HG02642 (cell line): ENCODE results near the gene ACBD3.
A peak's percentile ranks its signal among the peaks of the same experiment; 100 is the strongest.

Source experiments
- ATAC-seq: cut with Tn5 transposase; IDR thresholded peaks from one replicate; pipeline ENCODE4 v1.9.1; 2021; ENCODE audit warnings: mild to moderate bottlenecking; ENCODE audit not compliant: unreplicated experiment, poor library complexity

The ACBD3 gene

DNA sequence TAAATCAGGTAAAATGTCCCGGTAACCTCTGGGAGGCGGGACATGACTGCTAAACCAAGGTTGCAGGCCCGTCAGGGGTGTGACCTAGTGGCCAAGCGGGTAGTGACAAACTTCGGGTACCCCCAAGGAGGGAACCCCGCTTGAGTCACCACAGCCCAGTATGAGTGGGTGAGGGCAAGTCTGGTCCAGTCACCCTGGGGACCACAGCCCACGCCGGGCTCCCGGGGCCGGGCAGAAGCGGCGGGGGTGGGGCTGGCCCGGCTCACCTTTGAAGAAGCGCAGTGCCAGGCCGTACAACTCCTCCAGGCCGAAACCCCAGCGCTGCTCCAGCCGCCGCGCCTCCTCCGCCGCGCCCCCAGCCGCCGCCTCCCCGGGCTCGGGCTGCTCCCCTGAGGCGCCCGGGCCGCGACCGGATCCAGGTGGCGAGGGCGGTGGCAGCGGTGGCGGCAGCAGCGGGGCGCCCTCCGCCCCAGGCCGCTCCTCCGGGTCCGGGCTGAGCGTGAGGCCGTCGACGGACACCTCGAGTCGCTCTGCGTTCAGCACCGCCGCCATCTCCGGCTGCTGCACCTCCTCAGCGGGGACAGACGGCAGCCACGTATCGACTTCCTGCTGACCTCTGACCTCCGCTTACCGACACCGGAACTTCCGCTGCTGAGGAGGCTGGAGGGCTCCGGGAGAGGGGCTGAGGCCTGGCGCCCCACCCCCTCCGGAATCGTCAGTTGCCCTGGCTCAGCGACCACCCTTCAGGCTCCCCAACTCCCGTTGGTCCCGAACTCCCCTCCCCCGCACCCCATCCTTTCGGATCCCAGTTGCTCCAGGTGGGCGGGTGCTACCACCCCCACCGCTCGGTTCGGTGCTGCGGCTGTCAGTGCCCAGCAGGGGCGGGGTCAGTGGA is at the start of gene ACBD3:
TSS of gene ACBD3 (minus strand) at position 618 of the 895 bp plus-strand sequence. CDS start at position 552, 66 bp downstream.
- ATAC-seq: peak; percentile 95

- ATAC-seq: no peak
These were observed 47.3 kb upstream of the ACBD3 start for GRCh38 chr1:226233806-226234205.

DNA sequence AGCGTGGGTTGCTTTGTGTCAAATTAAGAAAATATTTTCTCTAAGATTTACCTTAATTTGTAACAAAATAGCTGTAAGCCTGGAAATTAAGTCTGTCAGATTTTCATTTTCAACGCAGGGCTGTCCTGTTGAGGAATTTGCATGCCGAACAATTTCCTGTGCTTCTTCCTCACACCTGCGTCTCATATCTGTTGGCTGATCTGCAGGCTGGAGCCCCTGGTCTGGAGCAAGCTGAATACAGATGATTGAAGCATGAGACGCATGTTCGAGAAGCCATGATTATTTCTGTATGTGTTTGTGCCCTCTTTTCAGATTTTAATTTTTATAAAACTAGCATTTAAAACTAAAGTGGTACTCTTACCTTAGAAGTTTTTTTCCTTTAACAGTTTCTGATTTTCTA is 46.8 kb upstream of the ACBD3 start:
- no peak for ATAC-seq

GRCh38 chr1:226226601-226227000 is 40.1 kb upstream of the ACBD3 start:
- no peak for ATAC-seq

DNA sequence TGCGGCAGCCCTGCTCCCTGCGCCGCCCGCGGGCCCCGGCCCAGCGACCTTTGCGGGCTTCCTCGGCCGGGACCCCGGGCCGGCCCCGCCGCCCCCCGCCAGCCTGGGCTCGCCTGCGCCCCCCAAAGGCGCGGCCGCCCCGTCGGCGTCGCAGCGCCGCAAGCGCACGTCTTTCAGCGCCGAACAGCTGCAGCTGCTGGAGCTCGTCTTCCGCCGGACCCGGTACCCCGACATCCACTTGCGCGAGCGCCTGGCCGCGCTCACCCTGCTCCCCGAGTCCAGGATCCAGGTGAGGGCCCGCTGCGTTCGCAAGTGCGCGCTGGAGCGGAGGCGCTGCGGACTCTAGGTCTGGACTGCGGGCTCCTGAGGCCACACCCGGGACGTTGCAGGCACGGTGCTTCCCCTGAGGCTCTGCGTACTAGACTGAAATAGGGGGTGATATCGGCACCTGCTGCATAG is 37.3 kb upstream of the ACBD3 start:
- ATAC-seq: peak; percentile 82

DNA sequence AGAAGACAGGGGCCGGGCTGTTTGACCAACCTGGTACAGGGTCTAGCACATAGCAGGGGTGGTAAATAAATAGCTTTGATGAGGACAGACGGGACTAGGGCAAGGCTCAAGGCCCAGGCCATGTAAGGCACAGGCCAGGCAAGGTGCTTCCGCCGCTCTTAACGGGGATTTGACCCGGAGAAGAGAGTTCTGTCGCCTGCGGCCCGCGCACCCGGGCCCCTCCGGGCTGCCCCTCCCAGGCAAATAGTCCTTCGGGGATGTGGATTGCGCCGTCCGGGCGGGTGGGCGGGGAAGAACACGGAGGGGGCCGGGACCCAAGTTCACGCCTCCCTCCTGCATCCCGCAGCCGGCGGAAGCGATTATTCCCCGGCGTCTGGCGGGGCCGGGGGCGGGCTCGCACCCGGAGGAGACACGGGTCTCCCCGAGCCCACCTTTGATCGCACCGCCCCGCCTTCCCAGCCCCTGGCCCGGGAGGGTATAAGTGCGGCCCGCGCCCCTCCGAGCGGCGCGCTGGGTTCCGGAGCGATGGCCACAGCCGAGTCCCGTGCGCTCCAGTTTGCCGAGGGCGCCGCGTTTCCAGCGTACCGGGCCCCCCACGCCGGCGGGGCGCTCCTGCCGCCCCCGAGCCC is 36.7 kb upstream of the ACBD3 start, which contains the start of gene MIXL1:
TSS of gene MIXL1 (plus strand) at position 508 of the 629 bp plus-strand sequence. CDS start at position 526, 18 bp downstream.
- peak; percentile 55 for ATAC-seq

GRCh38 chr1:226222686-226223085 is 36.1 kb upstream of the ACBD3 start:
- no peak for ATAC-seq

GRCh38 chr1:226220473-226221189 is 34.1 kb upstream of the ACBD3 start:
- ATAC-seq: no peak

GRCh38 chr1:226217273-226217672 is 30.7 kb upstream of the ACBD3 start:
- no peak for ATAC-seq

DNA sequence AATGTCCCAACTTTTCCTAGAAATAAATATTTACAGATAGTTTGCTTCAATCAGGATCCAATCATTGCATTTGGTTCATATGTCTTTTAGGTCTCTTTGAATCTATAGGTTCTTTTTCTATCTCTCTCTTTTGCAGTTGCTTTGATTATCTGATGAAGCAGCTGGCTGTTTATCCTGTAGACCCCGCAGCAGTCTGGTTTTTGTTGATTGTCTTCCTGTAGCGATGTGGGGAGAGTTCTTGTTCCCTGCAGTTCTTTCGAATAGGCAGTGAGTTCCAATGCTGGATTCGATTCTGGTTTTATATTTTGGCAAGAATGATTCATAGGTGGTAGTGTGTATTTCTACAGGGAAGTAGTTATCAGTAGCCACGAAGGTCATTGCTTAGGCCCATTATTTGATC is 29.5 kb upstream of the ACBD3 start:
- ATAC-seq: no peak

DNA sequence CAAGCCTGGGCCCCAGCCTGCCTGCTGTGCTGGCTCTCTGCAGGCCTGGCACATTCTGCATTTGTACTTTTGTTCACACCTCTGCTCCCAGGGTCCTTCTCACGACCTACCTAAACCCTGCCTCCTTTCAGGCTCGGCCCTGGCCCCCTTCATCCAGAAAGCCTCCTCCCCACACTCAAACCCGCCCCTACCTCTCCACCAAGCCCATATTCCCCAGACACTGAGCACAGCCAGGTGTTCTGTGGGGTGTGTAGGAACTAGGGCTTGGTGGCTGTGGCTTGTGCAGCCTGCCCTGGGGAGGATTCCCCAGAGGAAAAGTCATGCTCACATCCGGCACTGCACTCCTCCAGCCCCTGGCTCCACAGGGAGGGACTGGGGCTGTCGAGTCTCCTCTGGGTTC is 28.7 kb upstream of the ACBD3 start:
- ATAC-seq: no peak

- no peak for ATAC-seq
These were observed 26.0 kb upstream of the ACBD3 start for GRCh38 chr1:226212545-226212944.

DNA sequence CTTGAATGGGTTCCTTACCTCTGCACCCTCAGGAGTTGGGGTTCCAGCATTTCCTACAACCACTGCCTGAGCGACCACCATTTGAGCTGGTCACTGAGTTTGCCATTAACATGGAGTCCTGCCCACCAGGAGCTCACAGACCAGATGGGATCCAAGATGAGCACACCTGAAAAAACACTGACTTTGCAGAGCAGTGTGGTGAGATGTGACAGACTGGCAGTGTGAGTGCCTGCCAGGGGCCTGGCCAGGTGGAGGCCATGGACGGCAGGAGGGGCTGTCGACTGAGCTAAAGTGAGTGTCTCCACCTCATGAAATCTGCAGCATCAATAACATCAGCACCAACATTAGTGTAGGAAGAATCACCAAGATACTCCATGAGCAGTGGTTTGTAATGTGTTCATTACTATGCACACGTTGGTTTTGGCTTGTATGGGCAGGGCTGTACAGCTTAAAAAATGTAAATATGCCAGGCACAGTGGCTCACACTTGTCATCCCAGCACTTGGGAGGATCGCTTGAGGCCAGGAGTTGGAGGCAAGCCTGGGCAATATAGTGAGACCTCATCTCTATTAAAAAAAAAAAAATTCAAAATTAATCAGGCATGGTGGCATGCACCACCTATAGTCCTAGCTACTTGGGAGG is 24.8 kb upstream of the ACBD3 start:
- ATAC-seq: no peak

GRCh38 chr1:226210571-226211176 is 24.1 kb upstream of the ACBD3 start:
- no peak for ATAC-seq

DNA sequence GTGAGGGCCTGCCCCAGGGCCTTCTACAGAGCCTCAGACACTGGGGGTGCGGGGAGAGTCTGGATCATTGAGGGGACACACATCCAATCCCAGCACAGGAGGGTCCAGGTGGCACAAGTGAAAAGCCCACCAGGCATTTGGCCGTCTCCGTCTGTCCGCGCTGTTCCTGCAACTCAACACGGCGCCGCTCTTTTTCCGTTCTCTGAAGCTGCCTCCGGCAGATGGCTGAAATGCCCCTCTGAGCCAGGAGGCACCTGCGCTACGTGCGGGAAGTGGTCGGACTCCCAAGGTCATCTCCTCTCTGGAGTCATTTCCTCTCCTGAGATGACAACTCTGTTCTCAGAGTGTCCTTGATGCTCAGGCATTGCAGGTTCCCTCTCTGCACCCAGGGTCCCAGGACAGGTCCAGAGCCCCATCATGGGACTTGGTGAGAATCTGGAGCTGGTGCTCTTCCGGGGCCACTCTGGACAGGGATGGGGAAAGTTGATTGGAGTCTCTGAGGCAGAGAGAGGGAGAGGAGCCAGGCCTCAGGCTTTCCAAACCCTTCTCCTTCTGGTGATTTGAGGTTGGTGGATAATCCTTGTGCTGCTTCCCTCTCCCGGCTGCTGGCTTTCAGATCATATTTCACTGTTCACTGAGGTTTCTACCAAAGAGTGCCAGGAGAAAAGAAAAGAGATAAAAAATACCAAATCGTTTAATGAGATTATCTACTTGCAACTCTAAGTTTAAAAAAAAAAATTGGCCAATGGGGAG is 22.9 kb upstream of the ACBD3 start:
- no peak for ATAC-seq

DNA sequence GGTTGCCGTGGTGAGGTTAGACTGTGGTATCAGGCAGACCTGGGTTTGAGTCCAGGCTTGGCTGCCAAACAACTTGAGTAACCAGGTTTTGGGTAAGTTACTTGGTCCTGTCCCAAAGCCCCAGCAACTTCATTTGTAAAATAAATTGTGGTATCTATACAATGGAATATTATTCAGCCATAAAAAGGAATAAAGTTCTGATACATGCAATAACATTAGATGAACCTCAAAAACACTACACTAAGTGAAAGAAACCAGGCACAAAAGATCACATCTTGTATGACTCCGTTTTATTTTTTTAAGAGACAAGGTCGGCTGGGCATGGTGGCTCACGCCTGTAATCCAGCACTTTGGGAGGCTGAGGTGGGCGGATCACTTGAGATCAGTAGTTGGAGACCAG is 20.5 kb upstream of the ACBD3 start:
- no peak for ATAC-seq

DNA sequence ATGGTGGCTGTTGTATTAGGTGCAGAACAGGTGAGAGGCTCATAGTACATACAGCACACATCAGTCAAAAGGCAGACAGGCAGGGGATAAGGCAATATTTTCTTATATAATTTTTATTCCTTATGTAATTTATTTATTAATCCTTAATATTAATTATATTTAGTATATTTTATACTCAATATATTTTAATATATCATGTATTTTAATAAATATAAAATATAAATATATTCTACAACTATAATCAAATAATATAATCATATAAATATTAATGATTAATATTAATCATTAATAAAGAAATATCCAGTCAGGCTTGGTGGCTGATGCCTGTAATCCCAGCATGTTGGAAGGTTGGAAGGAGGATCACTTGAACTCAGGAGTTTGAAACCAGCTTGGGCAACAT is 17.7 kb upstream of the ACBD3 start:
- ATAC-seq: no peak

DNA sequence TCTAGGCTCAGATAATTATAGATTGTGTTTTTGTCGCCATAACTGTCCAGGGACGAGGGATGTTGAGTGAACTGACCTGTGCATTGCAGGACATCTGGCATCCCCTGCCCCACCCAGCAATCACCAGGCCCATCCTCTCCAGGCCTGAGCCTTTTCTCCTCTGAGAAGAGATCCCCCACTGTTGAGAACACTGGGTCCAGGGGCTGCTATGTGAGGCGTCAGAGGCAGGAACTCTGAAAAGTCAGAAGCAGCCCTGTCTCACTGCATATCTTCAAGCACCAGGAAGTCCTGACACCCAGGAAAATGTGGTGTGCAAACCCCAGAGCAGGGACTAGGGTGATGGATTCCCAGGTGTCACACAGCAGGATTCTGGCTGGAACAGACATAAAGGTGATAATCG is 17.1 kb upstream of the ACBD3 start:
- ATAC-seq: no peak

- no peak for ATAC-seq
These were observed 16.7 kb upstream of the ACBD3 start for GRCh38 chr1:226203240-226203639.
